ENCODE measurements around the gene DR1. TPM values are rescaled to one million over a fixed set of nuclear protein-coding genes. Genes with fewer than 3 reads are reported as not detected.

Gene DR1
- total RNA-seq, 2 experiments from 2014 or later = 104 to 127 TPM

DNA sequence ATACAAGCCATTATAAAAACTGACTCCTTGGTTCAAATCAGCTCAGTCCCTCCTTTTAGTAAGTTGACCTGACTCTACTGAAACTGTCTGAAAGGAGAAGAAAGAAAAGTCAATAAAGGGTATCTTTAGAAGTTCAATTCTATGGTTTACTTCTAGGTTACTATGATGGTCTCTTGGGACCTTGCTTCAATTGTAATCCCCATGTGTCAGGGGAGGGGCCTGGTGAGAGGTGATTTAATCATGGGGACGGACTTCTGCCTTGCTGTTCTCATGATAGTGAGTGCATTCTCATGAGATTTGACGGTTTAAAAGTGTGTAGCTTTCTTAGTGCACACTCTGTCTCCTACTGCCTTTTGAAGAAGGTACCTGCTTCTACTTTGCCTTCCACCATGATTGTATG, 70.5 kb downstream of the DR1 start:
- H3K9me3 Mint-ChIP-seq = no peaks in the 10 kb centered on the region
- no peak overlapping the region for H3K4me3 Mint-ChIP-seq
- no peak for DNase-seq
- no peaks in the 10 kb centered on the region for H3K36me3 Mint-ChIP-seq (ENCODE audit: low read depth)
- no peaks in the 10 kb centered on the region for H3K4me1 Mint-ChIP-seq
- H3K27me3 Mint-ChIP-seq = peaks cover 8% of the 10 kb centered on the region
- CTCF ChIA-PET = interaction anchor here (0.9 kb wide), 1 partner anchor 157 kb away, joined by 3 read pairs; no protein-coding TSS in a partner anchor
- POLR2A ChIA-PET = no interaction called here
- no peak overlapping the region for H3K27ac Mint-ChIP-seq

Other genes with a start within 250 kb of the DR1 start
- 10 to 100 TPM; 42.6 to 44.7 TPM for gene TMED5, start 165.5 kb upstream of the DR1 start, total RNA-seq
- gene CCDC18, start 165.2 kb upstream of the DR1 start, total RNA-seq = 10 to 100 TPM; 31.3 to 33.1 TPM
- gene FNBP1L, start 102.2 kb downstream of the DR1 start, total RNA-seq = under 1 TPM; 0.40 to 0.58 TPM